ENCODE results near the gene LRRC26.
A peak's percentile ranks its signal among the peaks of the same experiment; 100 is the strongest.

LRRC26 gene

GRCh38 chr9:137198902-137199283, 29.0 kb upstream of the LRRC26 start:
- DNase-seq: no peak

DNA sequence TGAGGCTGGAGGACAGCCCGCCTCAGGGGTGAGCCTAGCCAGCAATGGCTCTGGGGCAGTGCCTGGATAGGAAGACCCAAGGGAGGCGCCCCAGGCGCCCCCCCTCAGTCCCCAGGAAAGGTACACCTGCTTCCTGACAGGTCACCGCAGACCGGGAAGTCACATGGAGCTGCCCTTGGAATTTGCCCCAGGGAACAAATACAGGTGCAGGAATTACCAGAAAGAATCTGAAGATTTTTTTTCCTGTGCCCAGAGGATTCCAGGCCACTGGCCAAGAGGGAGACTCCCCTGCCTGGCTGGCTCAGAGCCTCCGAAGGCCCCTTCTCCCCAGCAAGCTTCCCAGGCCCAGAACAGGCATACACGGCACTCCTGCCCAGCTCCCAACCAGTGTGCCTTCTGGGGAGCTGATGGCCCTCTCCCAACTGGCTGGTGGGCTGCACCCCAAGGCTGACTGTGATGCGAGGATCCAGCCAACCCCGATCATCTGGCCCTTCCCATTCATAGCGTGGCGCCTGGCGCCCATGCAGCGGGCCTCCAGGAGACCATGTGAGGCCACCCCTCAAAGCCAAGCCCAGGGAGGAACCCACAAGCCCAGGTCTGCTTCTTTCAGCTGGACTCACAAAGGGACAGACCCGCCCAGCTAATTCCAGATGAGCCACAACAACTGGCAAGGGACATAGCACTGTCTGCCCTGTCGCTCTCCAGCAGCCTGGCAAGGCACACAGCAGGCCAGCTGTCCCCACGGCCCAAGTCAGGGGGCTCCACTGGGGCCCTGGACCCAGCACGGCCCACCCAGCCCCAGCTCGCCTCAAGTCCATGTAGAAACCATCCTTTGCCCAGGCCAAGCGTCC, 28.4 kb upstream of the LRRC26 start:
- no peak for DNase-seq

DNA sequence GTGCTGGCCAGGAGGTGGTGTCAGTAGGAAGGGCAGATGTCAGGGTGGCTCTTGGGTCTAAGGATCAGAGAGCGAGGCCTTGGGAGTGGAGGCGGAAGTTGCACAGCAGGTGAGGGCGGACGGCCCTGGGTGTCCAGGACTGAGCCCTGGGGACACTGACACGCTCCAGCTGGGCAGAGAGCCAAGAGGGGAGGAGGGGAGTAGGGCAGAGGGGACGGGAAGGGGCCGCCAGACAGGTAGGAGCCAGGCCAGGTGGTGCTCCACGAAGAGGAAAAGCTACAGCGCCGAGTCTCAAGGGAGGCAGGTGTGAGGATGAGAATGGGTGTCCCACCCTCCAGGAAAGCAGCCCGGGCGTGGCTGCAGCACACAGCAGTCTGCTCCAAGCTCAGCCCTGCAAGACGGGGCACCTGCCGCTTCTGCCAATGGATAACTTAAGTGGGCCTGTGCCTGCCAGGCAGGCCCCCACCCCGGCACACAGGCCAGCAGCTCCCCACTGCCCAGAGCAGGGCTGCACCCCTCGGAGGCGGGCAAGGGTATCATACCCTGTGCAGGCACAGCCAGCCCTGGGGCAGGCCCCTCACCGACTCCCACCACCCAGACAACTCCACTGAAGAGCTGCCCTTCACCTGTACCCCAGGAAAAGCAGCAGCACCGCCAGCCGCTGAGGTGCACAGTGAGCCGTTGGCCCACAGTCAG, 25.8 kb upstream of the LRRC26 start:
- no peak for DNase-seq

DNA sequence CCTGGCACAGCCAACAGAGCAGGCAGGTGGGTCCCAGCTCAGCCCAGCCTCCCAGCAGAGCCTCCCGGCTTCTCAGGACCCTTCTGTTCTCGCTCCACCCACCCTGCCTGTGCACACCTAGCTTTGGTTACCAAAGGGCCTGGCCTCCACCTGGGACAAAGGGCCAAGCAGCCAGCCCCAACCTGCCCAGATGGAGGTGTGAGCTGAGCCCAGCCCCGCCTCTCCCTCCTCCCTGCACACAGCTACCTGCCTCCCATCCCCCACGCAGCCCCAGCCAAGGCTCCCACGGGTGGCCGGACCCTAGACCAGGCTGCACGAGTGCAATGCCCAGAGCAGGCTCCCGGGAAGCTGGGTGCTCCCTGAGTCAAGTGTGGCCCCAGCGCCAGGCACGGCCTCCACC, 25.1 kb upstream of the LRRC26 start:
- DNase-seq: no peak

DNA sequence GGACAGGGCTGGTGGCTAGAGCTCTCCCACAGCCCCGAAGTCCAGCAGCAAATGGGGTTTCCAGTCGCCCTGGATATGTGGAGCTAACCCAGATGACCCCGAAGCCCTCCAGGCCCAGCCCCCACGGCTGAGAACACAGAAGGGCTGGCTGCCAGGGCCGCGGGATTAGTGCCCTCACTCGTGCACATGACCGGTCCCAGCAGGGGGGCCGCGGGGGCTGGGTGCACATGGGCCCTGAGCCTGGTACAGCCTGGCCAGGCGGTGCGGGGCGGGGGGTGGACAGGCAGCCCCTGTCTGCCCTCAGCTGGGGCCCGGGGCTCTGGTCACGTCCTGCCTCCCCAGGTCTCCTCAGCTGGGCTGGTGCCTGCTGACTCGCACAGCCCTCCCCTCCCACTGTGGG, 24.5 kb upstream of the LRRC26 start:
- no peak for DNase-seq

- DNase-seq: no peak
Measured at GRCh38 chr9:137193771-137194170, 23.9 kb upstream of the LRRC26 start.

DNA sequence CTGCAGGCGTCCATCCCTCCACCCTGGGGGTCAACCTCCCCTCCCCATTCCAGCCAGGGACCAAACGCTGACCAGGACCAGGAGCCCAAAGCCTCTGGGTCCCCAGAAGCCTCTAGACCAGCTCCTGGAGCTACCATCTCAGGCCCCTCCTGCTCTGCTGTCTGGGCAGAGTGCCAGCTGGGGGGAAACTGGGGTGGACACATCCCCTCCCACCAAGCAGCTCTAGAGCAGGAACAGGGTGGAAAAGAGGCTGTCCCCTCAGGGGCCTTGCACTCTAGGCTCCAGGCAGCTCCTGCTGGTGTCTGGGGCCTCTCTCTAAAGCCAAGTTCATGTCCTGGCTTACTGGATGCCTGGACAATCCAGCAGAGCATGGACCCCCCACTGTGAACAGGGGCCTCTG, 23.0 kb upstream of the LRRC26 start:
- DNase-seq: no peak

GRCh38 chr9:137192448-137192780, 22.6 kb upstream of the LRRC26 start:
- no peak for DNase-seq

GRCh38 chr9:137191691-137192447, 22.0 kb upstream of the LRRC26 start:
- DNase-seq: no peak

GRCh38 chr9:137191245-137191644, 21.4 kb upstream of the LRRC26 start:
- no peak for DNase-seq

GRCh38 chr9:137190315-137190856, 20.5 kb upstream of the LRRC26 start:
- no peak for DNase-seq

DNA sequence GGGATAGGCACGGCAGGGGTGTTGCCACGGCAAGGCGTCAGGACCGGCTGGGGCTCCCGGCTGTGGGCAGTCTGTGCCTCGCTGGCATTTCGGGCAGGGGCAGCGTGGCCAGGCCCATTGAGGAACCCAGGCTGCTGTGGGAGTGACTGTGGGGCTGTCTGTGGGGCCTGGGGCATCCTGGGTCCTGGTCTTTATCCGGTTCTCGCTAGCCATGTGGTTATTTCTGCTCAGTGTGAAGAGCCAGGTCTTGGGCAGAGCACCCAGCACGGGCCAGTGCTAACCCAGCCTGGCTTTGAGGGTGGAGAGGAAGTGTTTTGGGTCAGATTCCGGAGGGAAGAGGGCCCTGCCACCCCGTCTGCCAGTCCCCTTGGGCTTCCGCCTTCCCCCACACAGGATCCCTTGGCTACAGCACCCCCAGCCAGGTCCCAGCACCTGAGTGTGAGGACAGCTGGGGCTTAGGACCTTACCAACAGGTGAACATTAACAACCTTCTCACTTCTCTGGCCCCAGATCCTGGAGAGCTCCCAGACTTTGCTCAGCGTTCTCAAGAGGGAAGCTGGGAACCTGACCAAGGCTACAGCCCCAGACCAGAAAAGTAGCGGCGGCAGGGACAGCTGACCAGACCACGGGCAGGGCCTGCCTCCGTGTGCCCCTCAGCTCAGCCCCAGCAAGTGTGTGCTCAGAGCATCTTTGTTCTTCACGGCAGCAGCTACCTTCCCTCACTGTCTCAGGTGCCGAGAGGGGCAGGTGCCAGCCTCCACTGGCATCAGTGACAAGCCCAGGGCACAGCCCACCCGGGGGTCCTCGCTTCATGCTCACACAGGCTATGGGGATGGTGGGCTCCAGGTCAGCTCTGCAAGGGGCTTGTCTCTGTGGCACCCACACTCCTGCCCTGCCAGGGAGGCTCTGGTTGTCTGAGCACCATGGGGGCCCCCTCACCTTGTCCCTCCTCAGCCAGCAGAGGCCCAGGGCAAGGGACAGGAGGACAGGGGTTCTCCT, 19.7 kb upstream of the LRRC26 start:
- no peak for DNase-seq

DNA sequence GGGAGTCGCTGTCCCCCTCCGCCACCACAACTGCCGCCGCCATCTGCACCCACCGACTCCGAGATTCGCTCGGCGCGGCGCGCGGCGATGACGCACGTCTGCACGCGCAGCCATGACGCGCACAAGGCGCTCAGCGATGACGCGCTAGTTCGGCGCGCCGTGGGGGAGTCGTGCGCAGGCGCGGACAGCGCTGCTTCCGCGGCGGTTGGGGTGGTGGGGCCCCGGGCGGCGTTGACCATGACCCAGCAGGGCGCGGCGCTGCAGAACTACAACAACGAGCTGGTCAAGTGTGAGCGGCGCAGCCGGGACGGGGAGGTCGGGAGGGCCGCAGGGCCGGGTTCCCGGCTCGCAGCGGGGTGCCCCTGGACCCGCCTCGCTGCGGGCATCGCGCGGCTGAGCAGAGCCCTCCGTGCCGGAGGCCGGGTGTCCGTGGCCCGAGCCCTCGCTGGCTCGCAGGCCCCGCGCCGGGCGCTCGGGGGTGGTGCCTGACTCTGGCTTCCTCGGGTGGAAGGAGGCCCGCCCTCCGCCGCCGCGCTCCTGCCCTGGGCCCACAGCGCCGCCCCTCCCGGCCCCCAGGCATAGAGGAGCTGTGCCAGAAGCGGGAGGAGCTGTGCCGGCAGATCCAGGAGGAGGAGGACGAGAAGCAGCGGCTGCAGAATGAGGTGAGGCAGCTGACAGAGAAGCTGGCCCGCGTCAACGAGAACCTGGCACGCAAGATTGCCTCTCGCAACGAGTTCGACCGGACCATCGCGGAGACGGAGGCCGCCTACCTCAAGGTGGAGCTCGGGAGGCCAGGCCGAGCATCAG, 18.8 kb upstream of the LRRC26 start, which contains the start of the genes ANAPC2 and SSNA1:
TSS of gene ANAPC2 (minus strand) at position 71 of the 807 bp plus-strand sequence. CDS start at position 43, 28 bp downstream.
TSS of gene SSNA1 (plus strand) at position 187 of the 807 bp plus-strand sequence. CDS start at position 238, 51 bp downstream.
- peak; percentile 95 for DNase-seq

DNA sequence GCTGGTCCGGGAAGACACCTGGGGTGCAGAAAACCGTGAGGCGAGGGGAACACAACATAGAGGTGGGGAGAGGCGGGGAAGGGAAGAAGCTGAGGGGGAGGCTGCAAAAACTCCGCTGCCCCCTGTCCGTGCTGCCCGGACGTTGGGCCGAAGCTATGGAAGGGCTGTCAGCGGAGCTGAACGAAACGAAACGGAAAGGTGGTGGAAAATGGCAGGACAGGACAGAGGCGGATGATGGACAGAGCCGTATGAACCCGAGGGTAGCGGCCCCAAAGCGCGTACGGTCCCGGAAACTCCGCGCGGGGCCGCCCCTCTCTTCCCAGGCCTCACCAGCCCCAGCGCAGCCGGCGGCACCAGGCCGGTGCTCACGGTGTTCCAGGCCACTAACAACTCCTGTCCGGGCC, 18.2 kb upstream of the LRRC26 start:
- no peak for DNase-seq

DNA sequence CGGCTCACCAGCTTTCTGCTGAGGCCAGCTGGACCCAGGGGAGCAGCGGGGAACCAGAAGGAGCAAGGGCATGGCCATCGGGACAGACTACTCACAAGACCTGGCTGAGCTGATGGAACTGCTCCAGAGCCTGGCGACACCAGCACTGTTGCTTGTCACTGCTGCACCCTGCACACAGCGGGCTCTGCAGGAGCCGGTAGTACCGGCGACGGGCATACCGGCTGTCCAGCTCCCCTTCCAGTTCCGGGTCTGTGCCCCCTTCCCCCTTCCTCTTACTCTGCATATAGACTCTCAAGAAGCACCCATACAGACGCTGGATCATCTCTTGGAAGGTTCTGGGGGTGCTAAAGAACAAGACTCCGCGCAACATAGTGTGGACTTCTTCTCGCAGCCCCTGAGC, 17.5 kb upstream of the LRRC26 start:
- DNase-seq: no peak

- no peak for DNase-seq
Measured at GRCh38 chr9:137186385-137186784, 16.5 kb upstream of the LRRC26 start.

DNA sequence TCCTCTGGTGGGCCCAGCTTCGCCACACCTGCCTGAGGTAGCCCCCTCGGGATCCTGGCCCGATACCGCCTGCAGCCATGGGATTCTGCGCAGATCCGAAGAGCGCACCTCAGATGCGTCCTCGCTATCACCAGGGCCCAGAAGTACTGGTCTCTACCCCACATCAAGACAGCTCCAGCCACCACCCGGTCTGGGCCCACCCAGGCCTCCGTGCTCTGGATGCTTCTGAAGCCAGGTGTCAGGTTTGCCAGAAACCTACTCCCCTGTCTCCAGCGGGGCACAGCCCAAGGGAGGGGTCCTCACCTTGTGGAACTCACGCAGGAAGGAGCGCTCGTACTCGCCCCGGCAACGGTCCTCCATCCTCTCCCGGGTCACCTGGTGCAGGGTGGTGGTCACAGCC, 16.1 kb upstream of the LRRC26 start:
- DNase-seq: no peak

- no peak for DNase-seq
Measured at GRCh38 chr9:137184881-137185660, 15.2 kb upstream of the LRRC26 start.

- DNase-seq: no peak
Measured at GRCh38 chr9:137183980-137184595, 14.2 kb upstream of the LRRC26 start.

DNA sequence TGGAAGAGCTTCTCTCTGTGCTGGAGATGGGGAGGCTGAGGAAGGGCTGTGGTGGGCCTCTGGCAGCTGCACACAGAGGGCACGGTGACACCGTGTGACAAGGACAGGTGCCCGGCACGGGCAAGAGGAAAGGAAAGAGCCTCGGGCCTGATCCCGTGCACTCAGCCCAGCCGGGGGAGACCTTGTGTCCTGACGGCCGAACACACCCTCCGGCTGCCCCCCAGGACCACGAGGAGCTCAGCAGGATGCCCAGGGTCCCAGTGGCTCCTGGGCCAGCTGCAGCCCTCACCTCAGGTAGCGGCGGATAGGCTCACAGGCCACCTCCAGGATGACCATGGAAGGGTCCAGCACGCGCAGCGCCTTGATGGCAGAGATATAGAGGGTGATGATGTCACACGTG, 13.0 kb upstream of the LRRC26 start:
- DNase-seq: no peak

Data from stimulated activated CD4-positive, alpha-beta T cell treated with anti-CD3 and anti-CD28 coated beads, Interleukin-4, amount 100 ng/mL, for 1 hour (primary cell).